ENCODE measurements around the gene GPD1L. TPM values are rescaled to one million over a fixed set of nuclear protein-coding genes. Genes with fewer than 3 reads are reported as not detected.

GPD1L gene
- total RNA-seq, 1 experiment from 2014 or later = 12.0 TPM

DNA sequence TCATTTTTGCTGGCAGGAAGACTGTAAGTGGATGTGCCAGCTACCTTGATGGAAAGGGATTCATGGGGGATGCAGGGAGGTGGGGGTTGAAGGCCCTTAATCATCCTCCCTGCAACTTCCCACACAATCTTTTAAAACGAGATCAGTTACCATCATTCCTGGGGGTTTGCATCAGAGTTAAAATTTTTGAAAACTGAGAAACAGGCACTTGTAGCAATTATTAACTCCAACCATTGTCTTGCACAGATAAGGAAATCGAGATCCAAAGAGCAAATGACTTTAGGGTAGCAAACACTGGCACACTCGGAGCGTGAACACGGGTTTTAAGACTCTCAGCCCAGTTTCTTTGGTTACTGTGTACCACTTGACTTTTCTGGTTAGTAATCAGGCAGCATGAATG, 41.9 kb downstream of the GPD1L start:
- Histone ChIP-seq H3K4me3 (no peak overlapping the region), H3K9me3 (no peaks in the 10 kb centered on the region), H3K27me3 (no peaks in the 10 kb centered on the region), H3K36me3 (no peaks in the 10 kb centered on the region)
- no peak for DNase-seq

GRCh38 chr3:32153414-32154204, 47.2 kb downstream of the GPD1L start:
- Histone ChIP-seq H3K27me3 (no peaks in the 10 kb centered on the region), H3K4me3 (no peak overlapping the region), H3K36me3 (no peaks in the 10 kb centered on the region), H3K9me3 (no peaks in the 10 kb centered on the region)
- no peak for DNase-seq

- H3K27me3 ChIP-seq = no peaks in the 10 kb centered on the region
- no peaks in the 10 kb centered on the region for H3K36me3 ChIP-seq
- no peak overlapping the region for H3K4me3 ChIP-seq
- DNase-seq = no peak
- H3K9me3 ChIP-seq = no peaks in the 10 kb centered on the region
Observed at GRCh38 chr3:32154205-32154579, 47.8 kb downstream of the GPD1L start.

GRCh38 chr3:32155117-32155516, 48.7 kb downstream of the GPD1L start:
- Histone ChIP-seq H3K36me3 (no peaks in the 10 kb centered on the region), H3K27me3 (no peaks in the 10 kb centered on the region), H3K4me3 (no peak overlapping the region), H3K9me3 (no peaks in the 10 kb centered on the region)
- no peak for DNase-seq

DNA sequence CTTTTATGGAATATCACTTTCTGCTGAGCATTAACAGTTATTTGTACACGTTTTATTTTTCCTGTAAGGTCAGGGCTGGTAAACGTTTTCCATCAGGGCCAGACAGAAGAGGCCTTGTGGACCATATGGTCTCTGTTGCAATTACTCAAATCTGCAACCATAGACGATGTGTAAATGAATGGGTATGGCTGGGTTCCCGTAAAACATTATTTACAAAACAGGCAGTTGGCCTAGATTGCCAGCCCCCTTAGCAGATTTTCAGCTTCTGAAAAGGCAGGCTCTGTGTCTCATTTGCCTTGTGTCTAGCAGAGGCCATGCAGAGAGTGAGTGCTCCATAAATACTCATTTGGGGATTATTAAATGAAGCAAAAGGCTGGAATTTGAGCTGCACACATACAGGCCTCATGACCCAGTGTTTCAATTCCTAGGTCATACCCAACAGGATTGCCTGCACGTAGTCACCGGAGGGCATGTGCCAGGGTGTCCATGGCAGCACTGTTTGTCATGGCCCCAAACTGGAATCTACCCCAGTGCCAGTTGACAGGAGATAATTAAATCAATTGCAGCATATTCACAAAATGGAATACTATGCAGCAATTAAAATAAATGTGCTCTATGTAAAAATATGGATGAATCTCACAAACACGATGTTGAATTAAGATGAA, 51.3 kb downstream of the GPD1L start:
- Histone ChIP-seq H3K36me3 (no peaks in the 10 kb centered on the region), H3K4me3 (no peak overlapping the region), H3K27me3 (no peaks in the 10 kb centered on the region), H3K9me3 (no peaks in the 10 kb centered on the region)
- DNase-seq = no peak

- no peaks in the 10 kb centered on the region for H3K9me3 ChIP-seq
- H3K4me3 ChIP-seq = no peak overlapping the region
- no peaks in the 10 kb centered on the region for H3K36me3 ChIP-seq
- no peak for DNase-seq
- H3K27me3 ChIP-seq = no peaks in the 10 kb centered on the region
Observed at GRCh38 chr3:32160706-32161214, 54.3 kb downstream of the GPD1L start.

GRCh38 chr3:32165442-32165841, 59.0 kb downstream of the GPD1L start:
- Histone ChIP-seq H3K4me3 (no peak overlapping the region), H3K9me3 (no peaks in the 10 kb centered on the region), H3K27me3 (no peaks in the 10 kb centered on the region), H3K36me3 (no peaks in the 10 kb centered on the region)
- DNase-seq = no peak

DNA sequence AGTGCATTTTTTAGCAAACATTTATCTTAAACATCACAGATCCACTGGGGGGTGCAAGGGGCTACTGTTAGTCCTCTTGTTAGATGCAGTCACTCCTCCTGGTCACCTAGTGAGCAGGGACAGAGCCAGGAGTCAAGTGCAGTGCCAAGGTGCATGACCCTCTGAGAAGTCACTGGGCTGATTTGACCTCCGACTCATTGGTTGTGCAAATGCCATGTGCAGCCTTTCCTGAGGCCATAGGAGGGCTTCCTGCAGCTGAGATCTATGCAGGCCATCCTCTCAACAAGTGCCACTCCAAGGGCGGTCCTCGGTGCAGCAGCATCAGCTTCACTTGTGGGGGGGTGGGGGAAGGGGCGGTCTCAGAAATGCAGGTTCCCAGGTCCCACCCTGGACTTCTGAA, 60.2 kb downstream of the GPD1L start:
- Histone ChIP-seq H3K27me3 (no peaks in the 10 kb centered on the region), H3K4me3 (no peak overlapping the region), H3K9me3 (no peaks in the 10 kb centered on the region), H3K36me3 (no peaks in the 10 kb centered on the region)
- no peak for DNase-seq

DNA sequence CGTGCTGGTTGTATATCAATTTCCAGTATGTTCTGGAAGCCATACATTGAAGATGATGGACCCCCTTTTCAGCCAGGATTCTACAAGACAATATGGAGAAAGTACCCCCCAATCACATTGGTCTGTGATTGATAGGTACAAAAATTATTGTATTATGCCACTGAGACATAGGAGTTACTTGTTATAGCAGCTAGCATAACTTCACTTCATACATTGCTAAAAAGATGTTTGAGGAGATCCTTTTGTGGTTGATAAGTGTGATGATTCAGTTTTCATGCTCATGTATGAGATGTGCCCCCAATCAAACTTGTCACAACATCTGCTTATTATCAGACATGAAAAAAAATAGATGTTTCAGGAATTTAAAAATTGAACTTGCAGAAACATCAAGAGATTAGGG, 66.0 kb downstream of the GPD1L start:
- Histone ChIP-seq H3K9me3 (no peaks in the 10 kb centered on the region), H3K4me3 (no peak overlapping the region), H3K36me3 (no peaks in the 10 kb centered on the region), H3K27me3 (no peaks in the 10 kb centered on the region)
- DNase-seq = no peak

- no peak for DNase-seq
- Histone ChIP-seq H3K4me3 (no peak overlapping the region), H3K27me3 (no peaks in the 10 kb centered on the region), H3K9me3 (no peaks in the 10 kb centered on the region), H3K36me3 (no peaks in the 10 kb centered on the region)
Observed at GRCh38 chr3:32175607-32176197, 69.3 kb downstream of the GPD1L start.

- H3K9me3 ChIP-seq = no peaks in the 10 kb centered on the region
- H3K36me3 ChIP-seq = no peaks in the 10 kb centered on the region
- no peaks in the 10 kb centered on the region for H3K27me3 ChIP-seq
- no peak overlapping the region for H3K4me3 ChIP-seq
- no peak for DNase-seq
Observed at GRCh38 chr3:32176989-32177701, 70.7 kb downstream of the GPD1L start.

DNA sequence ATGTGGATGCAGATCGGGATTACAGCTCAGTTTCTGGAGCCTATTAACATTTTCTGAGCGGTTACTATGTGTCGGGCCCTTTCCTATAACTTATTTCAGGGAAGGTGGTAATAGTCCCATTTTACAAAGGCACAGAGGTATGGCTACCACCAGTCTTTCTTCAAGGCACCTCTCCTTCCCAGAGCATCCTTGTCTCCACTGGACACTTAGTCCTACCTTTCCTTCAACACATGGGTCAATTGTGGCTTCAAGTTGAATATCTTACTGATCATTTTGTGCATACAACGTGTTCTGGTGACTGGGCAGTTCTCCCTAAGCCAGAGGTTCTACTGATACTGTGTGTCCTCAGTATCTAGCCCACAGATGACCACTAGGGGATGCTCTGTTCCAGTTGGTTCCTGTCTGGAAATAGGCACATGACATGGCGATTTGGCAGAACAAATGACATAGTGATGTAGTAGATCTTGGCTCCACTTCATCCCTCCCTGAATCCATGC, 71.3 kb downstream of the GPD1L start:
- Histone ChIP-seq H3K27me3 (no peaks in the 10 kb centered on the region; the same call in 1 of the 2 replicates), H3K4me3 (no peak overlapping the region), H3K9me3 (no peaks in the 10 kb centered on the region), H3K36me3 (no peaks in the 10 kb centered on the region)
- DNase-seq = peak; percentile 57

GRCh38 chr3:32180141-32180784, 73.8 kb downstream of the GPD1L start:
- no peak for DNase-seq
- Histone ChIP-seq H3K36me3 (no peaks in the 10 kb centered on the region), H3K27me3 (no peaks in the 10 kb centered on the region; the same call in 1 of the 2 replicates), H3K4me3 (no peak overlapping the region), H3K9me3 (no peaks in the 10 kb centered on the region)

DNA sequence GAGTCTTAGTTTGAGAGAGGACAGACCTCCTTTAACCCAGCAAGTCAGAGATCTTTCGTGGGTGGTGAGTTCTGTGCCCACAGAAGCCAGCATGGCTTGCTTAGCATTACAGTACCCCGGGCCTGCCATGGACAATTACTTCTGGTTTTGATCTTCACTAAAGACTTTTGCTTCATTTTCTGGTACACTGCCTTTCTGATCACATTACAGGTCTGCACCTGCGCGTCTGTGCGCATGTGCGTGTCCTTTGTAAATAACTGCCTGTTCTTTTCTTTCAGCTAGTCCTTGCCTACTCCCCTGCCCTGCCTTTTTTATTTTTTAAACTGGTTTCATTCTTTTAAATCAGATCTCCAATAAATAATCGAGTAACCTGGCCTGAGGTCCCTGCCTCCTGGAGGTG, 74.9 kb downstream of the GPD1L start:
- Histone ChIP-seq H3K9me3 (no peaks in the 10 kb centered on the region), H3K27me3 (no peaks in the 10 kb centered on the region; the same call in 1 of the 2 replicates), H3K4me3 (no peak overlapping the region), H3K36me3 (no peaks in the 10 kb centered on the region)
- DNase-seq = no peak

- DNase-seq = no peak
- Histone ChIP-seq H3K9me3 (no peaks in the 10 kb centered on the region), H3K27me3 (no peaks in the 10 kb centered on the region; the same call in 1 of the 2 replicates), H3K36me3 (no peaks in the 10 kb centered on the region), H3K4me3 (no peak overlapping the region)
Observed at GRCh38 chr3:32181796-32182195, 75.4 kb downstream of the GPD1L start.

DNA sequence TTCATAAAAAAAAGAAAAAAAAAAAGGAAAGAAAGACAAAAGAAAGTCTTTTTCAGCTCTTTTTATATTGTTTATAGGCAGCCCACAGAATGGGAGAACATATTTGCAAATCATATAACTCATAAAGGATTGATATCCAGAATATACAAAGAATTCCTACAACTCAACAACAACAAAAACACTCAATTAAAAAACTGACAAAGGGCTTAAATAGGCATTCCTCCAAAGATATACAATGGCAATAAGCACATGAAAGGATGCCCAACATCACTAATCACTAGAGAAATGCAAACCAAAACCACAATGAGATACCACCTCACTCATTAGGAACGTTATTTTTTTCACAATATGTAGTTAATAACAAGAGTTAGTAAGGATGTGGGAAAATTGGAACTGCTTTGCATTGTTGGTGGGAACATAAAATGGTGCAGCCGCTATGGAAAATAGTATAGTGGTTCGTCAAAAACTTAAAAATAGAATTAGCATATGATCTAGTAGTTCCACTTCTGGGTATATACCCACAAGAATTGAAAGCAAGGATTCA, 77.8 kb downstream of the GPD1L start:
- no peak for DNase-seq
- Histone ChIP-seq H3K9me3 (no peaks in the 10 kb centered on the region), H3K27me3 (no peaks in the 10 kb centered on the region; the same call in 1 of the 2 replicates)

More for the DNA sequence above, 77.8 kb downstream of the GPD1L start:
- Histone ChIP-seq H3K36me3 (no peaks in the 10 kb centered on the region), H3K4me3 (no peak overlapping the region)

All from MG63 (cell line).